ENCODE measurements around the gene CELA3A.

The CELA3A gene

GRCh38 chr1:22045604-22046228, 44.3 kb downstream of the CELA3A start:
- 89 to 90% methylated on average over 1 of the region's 2 CpGs for WGBS, 2 experiments

GRCh38 chr1:22048351-22049192, 47.1 kb downstream of the CELA3A start:
- Histone ChIP-seq H3K9me3 (ENCODE audit: control insufficient read depth, low read length) (no peaks in the 10 kb centered on the region), H3K4me3 (ENCODE audit: insufficient read depth, low read depth, low read length) (no peak overlapping the region), H3K4me1 (ENCODE audit: control insufficient read depth, insufficient read depth, low read length) (no peaks in the 10 kb centered on the region), H3K27me3 (ENCODE audit: control insufficient read depth, insufficient read depth, low read length, poor library complexity, severe bottlenecking) (no peaks in the 10 kb centered on the region), H3K36me3 (ENCODE audit: control insufficient read depth, insufficient read depth, low read length) (no peaks in the 10 kb centered on the region), H3K27ac (ENCODE audit: insufficient read depth, low read depth, low read length, poor library complexity, severe bottlenecking) (no peak overlapping the region)
- 92 to 93% methylated on average over 8 of the region's 8 CpGs for WGBS, 2 experiments

More at GRCh38 chr1:22045604-22046228, 44.3 kb downstream of the CELA3A start:
- H3K27ac ChIP-seq (ENCODE audit: insufficient read depth, low read depth, low read length, poor library complexity, severe bottlenecking): no peak overlapping the region
- H3K4me1 ChIP-seq (ENCODE audit: control insufficient read depth, insufficient read depth, low read length): no peaks in the 10 kb centered on the region
- H3K9me3 ChIP-seq (ENCODE audit: control insufficient read depth, low read length): no peaks in the 10 kb centered on the region
- no peaks in the 10 kb centered on the region for H3K27me3 ChIP-seq (ENCODE audit: control insufficient read depth, insufficient read depth, low read length, poor library complexity, severe bottlenecking)
- H3K4me3 ChIP-seq (ENCODE audit: insufficient read depth, low read depth, low read length): no peak overlapping the region
- H3K36me3 ChIP-seq (ENCODE audit: control insufficient read depth, insufficient read depth, low read length): no peaks in the 10 kb centered on the region

- 89 to 92% methylated on average over 3 of the region's 3 CpGs for WGBS, 2 experiments
- Histone ChIP-seq H3K27ac (ENCODE audit: insufficient read depth, low read depth, low read length, poor library complexity, severe bottlenecking) (no peak overlapping the region), H3K4me1 (ENCODE audit: control insufficient read depth, insufficient read depth, low read length) (no peaks in the 10 kb centered on the region), H3K27me3 (ENCODE audit: control insufficient read depth, insufficient read depth, low read length, poor library complexity, severe bottlenecking) (no peaks in the 10 kb centered on the region), H3K4me3 (ENCODE audit: insufficient read depth, low read depth, low read length) (no peak overlapping the region), H3K9me3 (ENCODE audit: control insufficient read depth, low read length) (no peaks in the 10 kb centered on the region), H3K36me3 (ENCODE audit: control insufficient read depth, insufficient read depth, low read length) (no peaks in the 10 kb centered on the region)
These were observed 48.9 kb downstream of the CELA3A start for GRCh38 chr1:22050330-22050729.

- Histone ChIP-seq H3K4me3 (ENCODE audit: insufficient read depth, low read depth, low read length) (no peak overlapping the region), H3K4me1 (ENCODE audit: control insufficient read depth, insufficient read depth, low read length) (no peaks in the 10 kb centered on the region), H3K36me3 (ENCODE audit: control insufficient read depth, insufficient read depth, low read length) (no peaks in the 10 kb centered on the region), H3K9me3 (ENCODE audit: control insufficient read depth, low read length) (no peaks in the 10 kb centered on the region), H3K27ac (ENCODE audit: insufficient read depth, low read depth, low read length, poor library complexity, severe bottlenecking) (no peak overlapping the region), H3K27me3 (ENCODE audit: control insufficient read depth, insufficient read depth, low read length, poor library complexity, severe bottlenecking) (no peaks in the 10 kb centered on the region)
- WGBS, 2 experiments: 90 to 93% methylated on average over 13 of the region's 13 CpGs
These were observed 50.2 kb downstream of the CELA3A start for GRCh38 chr1:22051607-22052114.

GRCh38 chr1:22052115-22053016, 50.9 kb downstream of the CELA3A start, which contains the start of gene CDC42:
CDC42 (plus strand) TSS chr1:22052709; CDS start chr1:22078479, 25,770 bp downstream.
- 16 to 17% methylated on average over 81 of the region's 81 CpGs for WGBS, 2 experiments
- H3K27me3 ChIP-seq (ENCODE audit: control insufficient read depth, insufficient read depth, low read length, poor library complexity, severe bottlenecking): no peaks in the 10 kb centered on the region
- no peaks in the 10 kb centered on the region for H3K9me3 ChIP-seq (ENCODE audit: control insufficient read depth, low read length)
- H3K4me3 ChIP-seq (ENCODE audit: insufficient read depth, low read depth, low read length): peak within 1 kb of the TSS; percentile 80
- no peaks in the 10 kb centered on the region for H3K36me3 ChIP-seq (ENCODE audit: control insufficient read depth, insufficient read depth, low read length)
- H3K4me1 ChIP-seq (ENCODE audit: control insufficient read depth, insufficient read depth, low read length): no peaks in the 10 kb centered on the region
- H3K27ac ChIP-seq (ENCODE audit: insufficient read depth, low read depth, low read length, poor library complexity, severe bottlenecking): peak within 1 kb of the TSS; percentile 98

- WGBS, 2 experiments: 0% methylated on average over 70 of the region's 70 CpGs
These were observed 51.8 kb downstream of the CELA3A start for GRCh38 chr1:22053017-22053860.

GRCh38 chr1:22053861-22054770, 52.7 kb downstream of the CELA3A start:
- Histone ChIP-seq H3K9me3 (ENCODE audit: control insufficient read depth, low read length) (no peaks in the 10 kb centered on the region), H3K36me3 (ENCODE audit: control insufficient read depth, insufficient read depth, low read length) (no peaks in the 10 kb centered on the region), H3K4me3 (ENCODE audit: insufficient read depth, low read depth, low read length) (peak overlapping the region; percentile 80), H3K27me3 (ENCODE audit: control insufficient read depth, insufficient read depth, low read length, poor library complexity, severe bottlenecking) (no peaks in the 10 kb centered on the region), H3K4me1 (ENCODE audit: control insufficient read depth, insufficient read depth, low read length) (no peaks in the 10 kb centered on the region), H3K27ac (ENCODE audit: insufficient read depth, low read depth, low read length, poor library complexity, severe bottlenecking) (peak overlapping the region; percentile 78)
- WGBS, 2 experiments: 76 to 81% methylated on average over 19 of the region's 19 CpGs

More at GRCh38 chr1:22053017-22053860, 51.8 kb downstream of the CELA3A start:
- H3K9me3 ChIP-seq (ENCODE audit: control insufficient read depth, low read length): no peaks in the 10 kb centered on the region
- no peaks in the 10 kb centered on the region for H3K36me3 ChIP-seq (ENCODE audit: control insufficient read depth, insufficient read depth, low read length)
- H3K27me3 ChIP-seq (ENCODE audit: control insufficient read depth, insufficient read depth, low read length, poor library complexity, severe bottlenecking): no peaks in the 10 kb centered on the region
- no peaks in the 10 kb centered on the region for H3K4me1 ChIP-seq (ENCODE audit: control insufficient read depth, insufficient read depth, low read length)
- peak overlapping the region; percentile 98 for H3K27ac ChIP-seq (ENCODE audit: insufficient read depth, low read depth, low read length, poor library complexity, severe bottlenecking)
- H3K4me3 ChIP-seq (ENCODE audit: insufficient read depth, low read depth, low read length): peak overlapping the region; percentile 80

- Histone ChIP-seq H3K4me3 (ENCODE audit: insufficient read depth, low read depth, low read length) (no peak overlapping the region), H3K36me3 (ENCODE audit: control insufficient read depth, insufficient read depth, low read length) (no peaks in the 10 kb centered on the region), H3K27me3 (ENCODE audit: control insufficient read depth, insufficient read depth, low read length, poor library complexity, severe bottlenecking) (no peaks in the 10 kb centered on the region), H3K9me3 (ENCODE audit: control insufficient read depth, low read length) (no peaks in the 10 kb centered on the region), H3K4me1 (ENCODE audit: control insufficient read depth, insufficient read depth, low read length) (no peaks in the 10 kb centered on the region), H3K27ac (ENCODE audit: insufficient read depth, low read depth, low read length, poor library complexity, severe bottlenecking) (no peak overlapping the region)
- 89 to 90% methylated on average over 6 of the region's 6 CpGs for WGBS, 2 experiments
These were observed 54.0 kb downstream of the CELA3A start for GRCh38 chr1:22055463-22055862.

Data from ectodermal cell (in vitro differentiated cells).